Activated T-cell treated with anti-CD3 and anti-CD28 coated beads for 4 hours (primary cell): ENCODE results near the gene FMNL1.
"Not testable (repeated sequence)": the region's sequence is repeated elsewhere in the genome, so short reads cannot be mapped to it uniquely, and the experiment has no call there.

ENCODE experiments used
- DNase-seq: peaks from one replicate; pipeline ENCODE4 v3.0.0-alpha.2; 2020

The FMNL1 gene, protein sequence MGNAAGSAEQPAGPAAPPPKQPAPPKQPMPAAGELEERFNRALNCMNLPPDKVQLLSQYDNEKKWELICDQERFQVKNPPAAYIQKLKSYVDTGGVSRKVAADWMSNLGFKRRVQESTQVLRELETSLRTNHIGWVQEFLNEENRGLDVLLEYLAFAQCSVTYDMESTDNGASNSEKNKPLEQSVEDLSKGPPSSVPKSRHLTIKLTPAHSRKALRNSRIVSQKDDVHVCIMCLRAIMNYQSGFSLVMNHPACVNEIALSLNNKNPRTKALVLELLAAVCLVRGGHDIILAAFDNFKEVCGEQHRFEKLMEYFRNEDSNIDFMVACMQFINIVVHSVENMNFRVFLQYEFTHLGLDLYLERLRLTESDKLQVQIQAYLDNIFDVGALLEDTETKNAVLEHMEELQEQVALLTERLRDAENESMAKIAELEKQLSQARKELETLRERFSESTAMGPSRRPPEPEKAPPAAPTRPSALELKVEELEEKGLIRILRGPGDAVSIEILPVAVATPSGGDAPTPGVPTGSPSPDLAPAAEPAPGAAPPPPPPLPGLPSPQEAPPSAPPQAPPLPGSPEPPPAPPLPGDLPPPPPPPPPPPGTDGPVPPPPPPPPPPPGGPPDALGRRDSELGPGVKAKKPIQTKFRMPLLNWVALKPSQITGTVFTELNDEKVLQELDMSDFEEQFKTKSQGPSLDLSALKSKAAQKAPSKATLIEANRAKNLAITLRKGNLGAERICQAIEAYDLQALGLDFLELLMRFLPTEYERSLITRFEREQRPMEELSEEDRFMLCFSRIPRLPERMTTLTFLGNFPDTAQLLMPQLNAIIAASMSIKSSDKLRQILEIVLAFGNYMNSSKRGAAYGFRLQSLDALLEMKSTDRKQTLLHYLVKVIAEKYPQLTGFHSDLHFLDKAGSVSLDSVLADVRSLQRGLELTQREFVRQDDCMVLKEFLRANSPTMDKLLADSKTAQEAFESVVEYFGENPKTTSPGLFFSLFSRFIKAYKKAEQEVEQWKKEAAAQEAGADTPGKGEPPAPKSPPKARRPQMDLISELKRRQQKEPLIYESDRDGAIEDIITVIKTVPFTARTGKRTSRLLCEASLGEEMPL

DNA sequence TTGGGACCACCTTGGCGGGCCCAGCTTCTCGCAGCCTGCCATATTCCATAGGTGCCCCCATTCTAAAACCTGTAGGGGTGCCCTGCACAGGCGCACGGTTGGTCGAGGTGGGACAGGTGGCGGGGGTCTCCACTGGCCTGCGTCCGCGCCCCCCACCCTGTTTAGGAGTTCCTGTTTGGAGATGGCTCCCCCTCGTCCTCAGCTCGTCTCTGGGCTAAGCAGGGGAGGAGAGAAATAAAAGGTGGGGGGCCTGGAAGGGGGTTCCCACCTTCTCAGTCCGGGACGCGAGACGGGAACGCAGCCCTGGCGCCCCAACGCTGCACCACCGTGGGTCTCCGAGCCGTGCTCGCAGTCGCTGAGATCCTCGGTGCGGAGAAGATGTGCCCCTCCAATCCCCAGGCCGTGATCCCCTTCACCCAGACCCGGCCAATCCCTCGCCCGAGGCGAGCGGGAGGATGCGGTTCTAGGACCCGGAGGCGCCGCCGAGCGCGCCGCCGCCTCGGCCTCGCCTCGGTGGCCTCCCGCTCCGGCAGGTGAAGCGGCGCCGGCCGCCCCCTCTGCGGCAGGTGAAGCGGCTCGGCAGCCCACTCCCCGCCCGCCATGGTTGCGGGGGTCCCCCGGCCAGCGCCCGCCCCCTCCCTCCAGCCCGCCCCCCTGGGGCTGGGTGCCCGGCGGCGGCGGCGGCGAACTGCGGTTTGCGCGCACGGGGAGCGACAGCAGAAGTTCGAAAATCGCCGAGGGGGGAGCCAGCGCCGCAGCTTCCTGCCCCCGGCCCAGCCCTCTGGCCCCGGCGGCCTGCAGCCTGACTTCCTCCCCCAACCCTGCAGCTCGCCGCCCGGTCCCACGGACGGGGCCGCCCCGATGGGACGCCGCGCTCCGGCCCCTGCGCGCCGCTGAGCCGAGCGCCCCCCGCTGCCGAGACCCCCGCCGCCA is at the start of gene FMNL1:
Gene FMNL1 (plus strand): TSS at position 805 of the 933 bp plus-strand sequence. CDS start 240 bp downstream, outside the sequence.
- no peak for DNase-seq

DNA sequence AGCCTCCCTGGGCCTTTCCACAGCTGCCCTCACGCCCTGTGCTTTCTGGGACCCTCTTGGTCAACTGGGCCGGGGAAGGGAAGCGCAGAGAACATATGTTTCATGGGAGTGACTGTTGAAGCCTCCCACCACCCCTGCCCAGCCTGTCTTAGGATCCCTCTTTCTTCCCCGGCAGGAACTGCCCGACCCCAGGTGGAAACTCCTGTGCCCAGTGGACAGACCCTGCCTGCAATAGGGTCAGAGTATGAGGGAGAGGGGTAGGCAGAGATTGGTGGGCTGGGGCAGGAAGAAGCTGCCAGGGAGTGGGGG is 49.5 kb upstream of the FMNL1 start:
- DNase-seq: no peak

DNA sequence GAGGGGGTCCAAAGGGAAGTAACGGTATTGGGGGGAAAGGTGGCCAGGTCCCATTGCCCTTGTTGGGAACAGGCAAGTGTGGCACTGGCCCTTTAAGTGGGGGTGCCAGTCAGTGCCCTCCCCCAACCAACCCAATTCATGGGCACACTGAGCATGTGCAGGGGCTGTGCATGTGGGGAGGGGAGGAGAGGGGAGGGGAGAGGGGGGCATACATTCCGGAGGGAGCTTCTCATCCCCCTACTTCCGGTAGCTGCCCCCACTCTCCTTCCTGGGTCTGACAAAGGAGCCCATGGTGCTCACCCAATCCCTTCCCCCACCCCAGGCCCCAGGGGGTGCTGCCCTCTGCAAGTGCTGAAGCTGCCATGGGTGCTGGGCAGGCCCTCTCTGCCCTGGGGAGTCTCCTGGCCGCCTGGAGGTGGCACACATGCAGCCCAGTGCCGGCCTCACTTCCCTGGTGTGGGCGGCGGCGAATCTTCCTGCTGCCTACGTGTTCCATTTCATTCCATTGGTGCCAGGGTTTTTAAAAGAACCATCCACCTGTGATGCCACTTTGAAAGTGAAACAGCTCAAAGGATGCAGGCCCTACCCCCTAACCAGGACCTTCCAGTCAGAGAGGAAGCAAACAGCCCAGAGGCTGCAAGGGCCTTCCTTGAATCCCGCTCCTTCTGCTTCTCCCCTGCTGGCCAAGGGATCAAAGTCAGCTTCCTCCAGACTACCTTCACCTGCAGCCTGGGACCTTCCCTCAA is 49.0 kb upstream of the FMNL1 start:
- DNase-seq: peak; percentile 14

DNA sequence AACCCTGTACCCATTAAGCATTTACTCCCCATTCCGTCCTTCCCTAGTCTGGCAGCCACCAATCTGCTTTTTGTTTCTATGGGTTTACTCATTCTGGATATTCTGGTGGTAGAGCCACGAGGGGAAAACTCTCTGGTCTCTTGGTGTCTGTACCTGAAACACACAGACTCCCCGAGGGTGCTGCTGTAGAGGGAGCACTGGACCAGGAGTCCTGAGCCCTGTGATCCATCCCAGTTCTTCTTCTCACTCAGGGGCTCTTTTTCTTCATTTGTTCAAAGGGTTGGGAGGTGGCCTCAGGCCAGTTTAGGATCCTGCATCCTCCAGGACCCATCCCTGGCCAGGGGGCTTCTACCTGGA is 45.9 kb upstream of the FMNL1 start:
- no peak for DNase-seq

DNA sequence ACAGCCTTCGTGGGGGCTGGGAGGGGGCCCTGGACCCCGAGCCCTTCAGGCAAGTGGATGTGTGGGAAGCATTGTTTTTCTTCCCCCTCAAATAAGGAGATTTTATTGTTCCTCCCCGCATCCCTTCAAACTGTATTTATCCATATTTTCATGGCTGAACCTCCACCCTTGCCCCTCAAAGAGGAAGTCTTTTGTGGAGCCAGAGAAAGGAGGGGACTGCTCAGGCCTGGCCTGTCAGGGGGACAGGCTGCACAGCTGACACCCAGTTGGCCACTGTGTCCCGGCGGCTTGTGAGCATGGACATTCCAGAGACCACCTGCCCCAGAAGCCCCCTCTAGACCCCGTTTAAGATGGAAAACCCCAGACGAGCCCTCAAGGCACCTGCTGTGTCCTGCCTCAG is 44.1 kb upstream of the FMNL1 start:
- DNase-seq: no peak

DNA sequence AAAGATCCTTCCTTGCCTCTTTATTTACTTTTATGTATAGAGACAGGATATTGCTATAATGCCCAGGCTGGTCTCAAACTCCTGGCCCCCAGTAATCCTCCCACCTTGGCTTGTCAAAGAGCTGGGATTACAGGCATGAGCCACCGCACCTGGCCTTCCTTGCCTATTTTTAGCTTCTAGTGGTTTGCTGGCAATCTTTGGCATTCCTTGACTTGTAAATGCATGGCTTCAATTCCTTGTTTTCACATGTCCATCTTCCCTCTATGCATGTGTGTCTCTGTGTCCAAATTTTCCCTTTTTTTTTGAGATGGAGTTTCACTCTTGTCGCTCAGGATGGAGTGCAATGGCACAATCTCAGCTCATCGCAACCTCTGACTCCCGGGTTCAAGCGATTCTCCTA is 37.5 kb upstream of the FMNL1 start:
- no peak for DNase-seq

DNA sequence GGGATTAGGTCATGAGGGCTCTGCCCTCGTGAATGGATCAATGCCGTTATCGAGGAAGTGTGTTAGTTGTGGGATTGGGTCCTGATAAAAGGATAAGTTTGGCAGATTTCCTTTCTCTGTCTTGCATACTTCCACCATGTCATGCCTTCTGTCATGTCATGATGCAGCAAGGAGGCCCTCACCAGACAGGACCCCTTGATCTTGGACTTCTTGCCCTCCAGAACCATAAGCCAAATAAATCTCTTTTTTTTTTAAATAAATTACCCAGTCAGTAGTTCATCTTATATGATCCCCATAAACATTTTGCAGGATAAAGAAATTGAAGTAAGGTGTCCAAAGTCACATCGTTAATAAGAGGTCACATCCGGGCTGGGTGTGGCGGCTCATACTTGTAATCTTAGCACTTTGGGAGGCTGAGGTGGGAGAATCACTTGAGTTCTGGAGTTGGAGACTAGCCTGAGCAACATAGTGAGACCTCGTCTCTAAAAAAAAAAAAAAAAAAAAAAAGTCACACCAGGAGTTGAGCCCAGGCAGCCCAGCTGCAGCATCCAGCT is 34.8 kb upstream of the FMNL1 start:
- no peak for DNase-seq

DNA sequence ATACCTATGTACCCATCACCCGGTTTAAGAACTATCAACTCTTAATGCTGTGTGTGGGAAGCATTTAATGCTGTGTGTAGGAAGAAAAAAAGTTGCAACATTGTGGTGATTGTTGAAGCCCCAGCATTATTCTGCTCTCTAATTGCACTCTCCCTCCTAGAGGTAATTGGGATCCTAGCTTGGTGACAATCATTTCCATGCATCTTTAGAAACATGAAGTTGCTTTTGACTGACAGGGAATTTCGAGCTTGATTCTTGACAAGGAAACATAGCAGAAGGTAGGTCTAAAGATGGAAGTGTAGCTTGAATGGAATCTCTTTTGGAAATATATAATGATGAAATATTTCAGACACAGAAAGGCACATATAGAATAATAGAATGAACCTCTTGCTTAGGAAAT is 32.7 kb upstream of the FMNL1 start:
- no peak for DNase-seq

DNA sequence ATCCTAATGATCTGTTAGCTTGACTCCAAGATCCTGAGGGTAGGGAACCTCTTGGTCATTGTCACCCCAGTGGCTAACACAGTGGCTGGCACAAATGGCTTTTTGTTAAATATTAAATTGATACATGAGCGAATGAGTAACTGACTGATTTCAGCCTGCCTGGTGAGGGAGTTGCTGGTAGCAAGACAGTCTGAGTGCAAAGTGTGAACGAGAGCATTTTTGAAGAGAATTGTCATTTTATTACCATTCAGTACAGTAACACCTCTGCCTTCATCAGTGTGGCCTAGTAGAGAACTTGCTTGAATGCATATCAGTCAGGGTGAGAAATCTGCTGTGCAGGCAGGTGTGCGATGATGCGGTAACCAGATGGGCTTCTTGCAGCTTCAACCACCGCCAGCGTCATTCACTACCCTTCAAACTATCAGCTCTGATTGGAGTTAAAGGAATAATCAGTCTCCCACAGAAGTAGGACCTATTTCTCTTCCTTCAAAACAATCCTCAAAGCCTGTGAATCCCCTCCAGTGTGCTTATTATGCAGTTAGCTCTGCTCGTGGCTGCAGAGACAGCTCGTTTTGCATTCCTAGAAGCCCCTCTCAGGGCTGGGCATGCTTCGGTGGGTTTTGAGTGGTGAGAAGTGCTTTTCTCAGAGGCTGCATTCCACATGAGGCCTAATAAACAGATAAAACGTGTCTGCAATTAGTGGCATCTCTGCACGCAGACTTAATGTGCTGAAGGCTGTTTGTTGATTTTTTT is 31.0 kb upstream of the FMNL1 start:
- no peak for DNase-seq

DNA sequence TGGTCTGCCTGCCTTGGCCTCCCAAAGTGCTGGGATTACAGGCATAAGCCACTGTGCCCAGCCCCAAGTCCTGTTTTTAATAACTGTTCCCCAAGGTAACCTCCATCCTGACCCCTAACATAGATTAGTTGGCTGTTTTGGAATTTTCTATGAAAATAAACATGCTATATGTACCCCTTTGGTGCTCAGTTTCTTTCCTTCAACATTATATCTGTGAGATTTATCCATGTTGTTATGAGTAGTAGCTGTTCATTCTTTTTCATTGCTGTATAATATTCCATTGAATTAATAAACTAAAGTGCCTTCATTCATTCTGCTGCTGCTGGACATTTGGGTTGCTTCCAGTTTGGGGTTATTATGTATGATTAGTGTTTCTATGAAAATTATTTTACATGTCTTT is 26.3 kb upstream of the FMNL1 start:
- no peak for DNase-seq

DNA sequence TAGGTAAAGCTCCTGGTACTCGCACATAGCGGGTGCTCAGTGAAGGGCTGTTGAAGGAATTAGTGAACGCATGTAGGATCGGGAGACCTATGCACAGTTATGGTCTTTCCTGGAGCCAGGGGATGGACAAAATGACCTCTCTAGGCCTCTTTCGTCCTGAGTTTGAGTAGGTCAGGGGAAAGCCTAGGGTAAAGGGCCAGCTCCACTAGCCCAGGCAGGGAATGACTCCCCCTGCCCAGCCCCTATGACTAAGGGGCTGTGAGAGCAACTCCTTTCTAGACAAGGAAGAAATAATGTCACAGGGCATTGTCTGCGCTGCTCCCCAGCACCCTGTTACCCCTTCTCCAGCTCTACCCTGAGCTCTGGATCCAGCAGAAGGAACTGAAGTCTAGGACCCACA is 24.6 kb upstream of the FMNL1 start:
- DNase-seq: no peak

DNA sequence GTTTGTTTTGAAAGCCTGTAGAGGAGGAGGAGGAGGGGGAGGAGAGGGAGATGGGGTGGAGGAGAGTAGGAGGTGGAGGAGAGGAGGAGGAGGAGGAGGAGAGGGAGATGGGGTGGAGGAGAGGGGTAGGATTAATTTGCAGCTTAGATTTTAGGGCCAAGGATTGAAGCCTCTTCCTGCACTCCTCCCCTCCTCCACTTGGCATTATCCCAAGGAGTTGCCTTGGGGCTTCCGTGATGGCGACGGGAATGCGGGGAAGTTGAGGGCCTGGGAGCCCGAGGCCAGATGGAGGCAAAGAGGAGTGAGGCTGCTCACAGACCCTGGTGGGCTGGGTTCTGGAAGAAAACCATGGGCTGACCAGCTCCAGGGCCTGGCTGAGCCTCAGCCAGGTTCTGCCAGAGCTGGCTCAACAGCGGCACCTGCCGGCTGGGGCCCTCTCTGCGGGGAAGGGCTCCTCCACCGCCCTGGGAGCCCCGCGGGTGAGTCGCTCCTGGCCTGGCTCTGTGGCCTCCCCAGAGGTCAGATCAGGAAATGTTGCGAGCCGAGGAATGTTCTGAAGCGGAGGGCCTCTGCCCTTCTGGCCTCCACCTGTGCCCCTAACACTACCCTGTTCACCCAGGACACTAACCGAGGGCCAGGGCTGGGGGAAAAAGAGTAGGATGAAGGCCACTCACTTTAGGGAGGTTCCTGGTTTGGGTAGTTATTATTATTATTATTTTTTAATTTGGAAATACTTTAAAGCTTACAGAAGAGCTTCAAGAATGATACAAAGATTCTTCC is 23.9 kb upstream of the FMNL1 start:
- peak; percentile 86 for DNase-seq

DNA sequence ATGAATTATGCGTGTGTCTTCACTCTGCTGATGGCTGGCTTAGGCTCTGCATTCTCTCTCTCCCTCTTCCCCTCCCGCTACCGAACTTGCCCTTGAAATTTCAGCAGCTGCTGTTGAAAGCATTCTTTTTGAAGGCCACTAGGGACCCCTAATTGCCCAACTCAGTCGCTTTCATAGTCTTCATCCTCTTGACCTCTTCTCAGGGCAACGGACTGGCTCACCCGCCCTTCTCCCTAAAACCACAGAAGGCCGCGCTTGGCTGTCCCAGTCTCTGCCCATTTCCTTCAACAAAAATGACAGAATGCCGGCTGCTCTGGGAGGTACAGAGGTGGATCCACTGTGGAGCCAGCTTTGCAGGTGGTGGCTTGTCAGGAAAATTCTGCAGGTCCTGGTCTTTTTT is 21.0 kb upstream of the FMNL1 start:
- no peak for DNase-seq

DNA sequence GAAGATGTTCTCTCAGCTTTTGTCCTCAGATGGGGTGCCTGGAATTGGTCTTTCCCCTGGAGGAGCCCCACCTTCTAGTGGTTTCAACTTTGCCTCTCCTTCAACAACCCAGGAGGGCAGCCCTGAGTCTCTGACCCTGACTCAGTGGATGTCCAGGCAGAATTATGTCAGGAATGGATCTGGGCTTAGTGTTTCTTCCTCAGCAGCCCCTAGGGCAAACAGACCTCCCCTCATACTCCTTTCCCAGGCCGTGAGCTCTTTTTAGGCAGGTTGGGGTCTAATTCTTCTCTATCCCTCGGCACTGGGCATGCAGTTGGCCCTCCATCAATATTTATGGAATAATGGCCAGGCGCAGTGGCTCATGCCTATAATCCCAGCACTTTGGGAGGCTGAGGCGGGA is 20.2 kb upstream of the FMNL1 start:
- no peak for DNase-seq

DNA sequence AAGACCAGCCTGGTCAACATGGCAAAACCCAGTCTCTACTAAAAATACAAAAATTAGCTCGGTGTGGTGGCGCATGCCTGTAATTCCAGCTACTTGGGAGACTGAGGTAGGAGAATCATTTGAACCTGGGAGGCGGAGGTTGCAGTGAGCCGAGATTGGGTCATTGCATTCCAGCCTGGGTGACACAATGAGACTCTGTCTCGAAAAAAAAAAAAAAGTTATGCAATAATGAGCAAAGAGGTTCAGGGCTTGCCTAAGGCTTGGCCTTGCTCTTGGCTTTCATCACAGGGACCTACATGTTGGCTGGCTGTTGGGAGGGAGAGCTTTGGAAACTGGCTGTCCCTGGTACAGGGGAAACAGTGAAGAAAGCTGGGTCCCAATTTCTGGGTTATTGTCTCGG is 19.8 kb upstream of the FMNL1 start:
- DNase-seq: not testable (repeated sequence)

DNA sequence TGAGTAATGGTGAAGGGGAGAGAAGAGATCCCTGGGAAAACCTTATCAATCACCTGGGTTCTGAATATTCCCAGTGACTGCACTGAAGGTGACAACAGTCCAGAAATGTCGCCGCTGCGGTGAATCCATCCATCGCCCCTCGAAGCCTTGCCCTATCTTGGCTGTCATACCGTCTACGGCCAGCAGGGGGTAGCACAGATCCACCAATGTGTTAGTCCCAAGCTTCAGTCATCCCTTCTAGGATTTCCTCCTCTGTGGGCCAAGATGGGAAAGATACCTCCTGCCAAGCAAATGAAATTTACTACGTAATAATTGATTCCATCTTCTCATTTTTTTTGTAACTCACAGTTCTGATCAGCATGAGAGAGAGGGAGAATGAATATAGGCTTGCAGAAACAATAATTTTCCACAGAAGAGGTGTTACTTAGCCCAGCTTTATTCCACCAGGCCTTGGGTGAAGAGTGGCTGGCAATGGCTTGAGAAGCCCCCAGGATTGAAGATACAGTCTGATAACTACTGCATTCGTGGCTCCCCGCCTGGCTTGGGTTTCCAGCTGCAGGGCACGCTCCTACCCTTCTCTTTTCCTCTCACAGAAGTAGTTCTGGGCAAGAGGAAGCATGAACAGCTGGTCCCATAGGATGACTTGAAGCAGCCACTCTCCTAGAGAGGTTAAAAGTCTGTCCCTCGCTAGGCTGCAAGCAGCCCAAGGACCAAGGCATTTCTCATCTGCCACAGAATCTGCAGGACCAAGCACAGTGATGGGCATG is 2.6 kb upstream of the FMNL1 start:
- peak; percentile 91 for DNase-seq

DNA sequence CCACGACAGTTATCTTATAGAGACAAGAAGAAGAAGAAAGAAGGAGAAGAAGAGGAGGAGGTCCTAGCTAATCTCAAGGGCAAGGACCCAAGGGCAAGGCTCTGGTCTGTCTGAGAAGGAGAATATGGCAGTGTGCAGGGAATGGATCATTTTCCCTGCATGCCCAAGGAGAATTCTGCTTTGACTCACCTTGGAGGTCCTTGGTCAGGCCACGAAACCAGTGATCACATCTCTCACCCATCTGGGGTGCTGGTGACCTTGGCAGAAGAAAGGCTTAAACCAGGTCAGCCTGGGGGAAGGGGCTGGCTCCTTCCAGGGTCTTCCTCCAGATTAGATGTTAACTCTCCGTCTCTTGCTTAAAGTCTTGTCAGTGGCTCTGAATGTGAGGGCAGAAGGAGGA is 1.6 kb upstream of the FMNL1 start:
- no peak for DNase-seq

DNA sequence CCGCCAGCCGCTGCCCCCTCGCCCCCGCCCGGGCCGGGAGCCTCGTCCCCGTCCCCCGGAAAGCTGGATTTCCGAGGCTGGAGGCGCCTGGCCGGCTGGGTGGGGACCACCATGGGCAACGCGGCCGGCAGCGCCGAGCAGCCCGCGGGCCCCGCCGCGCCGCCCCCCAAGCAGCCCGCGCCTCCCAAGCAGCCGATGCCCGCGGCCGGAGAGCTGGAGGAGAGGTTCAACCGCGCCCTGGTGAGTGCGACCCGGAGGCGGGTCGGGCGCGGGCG is 266 bp downstream of the FMNL1 start:
- DNase-seq: no peak

DNA sequence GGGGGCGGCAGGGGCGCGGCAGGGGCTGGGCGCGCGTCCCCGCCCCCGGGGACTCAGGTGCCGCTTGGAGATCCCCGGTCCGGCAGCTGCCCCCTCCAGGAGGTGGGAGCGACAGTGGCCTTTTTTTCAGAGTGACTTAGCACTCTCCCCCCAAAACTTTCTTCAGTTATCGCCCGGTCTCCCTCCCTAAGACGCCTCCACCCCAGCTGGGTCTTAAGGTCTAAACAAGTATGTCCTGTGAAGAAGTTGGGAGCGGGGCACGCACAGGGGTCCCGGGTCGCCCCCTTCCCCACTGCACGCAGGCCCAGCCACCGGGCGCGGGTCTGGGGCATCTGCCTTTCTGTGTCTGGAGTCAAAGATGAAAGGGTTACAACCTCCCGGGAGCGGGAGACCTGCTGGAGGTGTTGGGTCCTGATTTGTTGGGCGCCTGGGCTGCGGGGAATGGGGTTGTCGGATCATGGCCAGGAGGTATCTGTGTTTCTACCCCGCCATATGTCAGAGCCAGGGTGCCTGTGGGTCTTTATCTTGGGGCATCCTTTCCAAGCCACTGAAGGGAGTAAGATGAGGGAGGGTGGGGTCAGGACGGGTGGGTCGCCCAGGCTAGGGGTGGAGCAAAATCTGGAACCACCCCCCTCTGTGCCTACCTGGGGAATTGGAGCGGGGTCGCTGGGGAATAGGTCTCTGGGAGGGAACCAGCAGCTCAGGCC is 757 bp downstream of the FMNL1 start:
- DNase-seq: no peak
